Activated gamma-delta T cell treated with Interleukin-2 at 50 U/mL for 16 hours (primary cell): ENCODE results near the gene TNFRSF14.
A peak's percentile ranks its signal among the peaks of the same experiment; 100 is the strongest.

Source experiments
- DNase-seq: peaks from one replicate; pipeline ENCODE4 v3.0.0-alpha.2; 2020

TNFRSF14 gene

GRCh38 chr1:2556277-2556677 is at the start of gene TNFRSF14:
Gene TNFRSF14 (plus strand): TSS chr1:2556371. CDS start chr1:2556665, 294 bp downstream.
- peak; percentile 71 for DNase-seq

- no peak for DNase-seq
Observed at GRCh38 chr1:2506901-2507565, 49.1 kb upstream of the TNFRSF14 start.

DNA sequence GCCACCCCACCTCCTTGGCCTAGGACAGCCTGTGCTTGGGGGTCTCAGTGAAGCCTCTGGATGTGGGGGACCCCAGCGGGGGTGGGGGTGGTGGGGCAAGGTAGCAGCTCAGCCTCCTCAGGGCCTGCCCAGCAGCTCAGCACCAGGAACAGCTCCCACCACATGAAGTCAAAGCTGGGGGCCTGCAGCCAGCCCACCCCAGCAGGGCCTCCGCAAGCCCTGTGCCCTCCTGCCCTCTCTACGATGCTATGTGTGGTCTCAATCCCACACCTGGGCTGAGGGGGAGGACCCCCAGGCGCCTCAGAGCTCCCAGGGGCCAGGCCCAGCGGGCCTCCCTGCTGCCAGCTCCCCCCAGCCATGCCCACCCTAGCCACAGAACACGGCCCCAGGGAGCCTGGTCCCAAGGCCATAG is 48.4 kb upstream of the TNFRSF14 start:
- DNase-seq, result no peak

GRCh38 chr1:2508180-2508579 is 48.0 kb upstream of the TNFRSF14 start:
- no peak for DNase-seq

GRCh38 chr1:2508751-2509150 is 47.4 kb upstream of the TNFRSF14 start:
- DNase-seq, result no peak

DNA sequence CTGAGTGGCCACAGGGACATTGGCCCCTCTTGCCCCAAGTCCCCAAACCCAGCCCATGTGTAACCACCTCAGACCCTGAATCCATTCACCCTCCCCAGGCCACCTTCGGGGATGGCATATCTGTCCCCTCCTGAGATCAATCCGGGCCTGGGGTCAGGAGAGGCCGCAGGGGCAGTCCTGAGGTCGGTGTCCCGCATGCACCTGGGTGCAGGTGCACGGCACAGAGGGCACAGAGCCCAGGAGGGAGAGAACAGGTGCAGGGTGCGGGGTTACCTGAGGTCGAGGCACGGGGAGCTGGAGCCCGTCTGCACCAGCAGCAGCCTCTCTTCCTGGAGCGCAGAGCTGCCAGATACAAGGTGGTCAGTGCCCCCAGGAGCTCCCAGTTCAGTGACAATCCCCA is 46.6 kb upstream of the TNFRSF14 start:
- DNase-seq, result no peak

DNA sequence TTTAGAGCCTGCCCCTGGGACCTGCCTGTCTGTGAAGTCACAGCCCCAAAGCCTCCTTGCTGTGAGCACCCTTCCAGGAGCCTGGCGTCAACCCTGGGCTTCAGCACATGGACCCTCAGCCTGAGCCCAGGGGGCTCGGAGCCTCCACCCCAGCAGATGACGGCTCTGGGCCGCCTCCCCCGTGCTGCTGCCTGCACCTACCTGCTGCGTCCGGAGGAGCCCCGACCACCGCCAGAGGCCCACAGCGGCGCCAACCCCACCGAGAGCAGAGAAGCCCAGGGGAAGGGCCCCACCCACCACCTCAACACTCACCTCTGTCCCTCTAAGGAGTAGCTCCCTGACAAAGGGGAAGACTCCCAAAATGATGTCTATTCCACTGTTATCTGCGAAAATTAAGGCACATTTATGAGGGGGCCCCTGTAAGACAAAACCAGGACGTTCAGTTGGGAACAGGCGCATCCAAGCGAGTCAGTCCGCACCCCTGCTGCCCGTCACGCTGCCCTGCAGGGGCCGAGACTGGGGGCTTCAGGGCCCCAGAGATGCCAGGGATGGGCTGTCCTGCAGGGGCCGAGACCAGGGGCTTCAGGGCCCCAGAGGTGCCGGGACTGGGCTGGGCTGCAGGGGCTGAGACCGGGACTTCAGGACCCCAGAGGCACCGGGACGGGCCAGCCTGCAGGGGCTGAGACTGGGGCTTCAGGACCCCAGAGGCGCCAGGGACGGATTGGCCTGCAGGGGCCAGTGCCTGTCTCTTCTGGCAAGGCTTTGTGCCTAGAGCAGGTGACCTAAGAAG is 45.6 kb upstream of the TNFRSF14 start:
- DNase-seq, result no peak

- DNase-seq, result no peak
Observed at GRCh38 chr1:2512862-2513421, 43.2 kb upstream of the TNFRSF14 start.

DNA sequence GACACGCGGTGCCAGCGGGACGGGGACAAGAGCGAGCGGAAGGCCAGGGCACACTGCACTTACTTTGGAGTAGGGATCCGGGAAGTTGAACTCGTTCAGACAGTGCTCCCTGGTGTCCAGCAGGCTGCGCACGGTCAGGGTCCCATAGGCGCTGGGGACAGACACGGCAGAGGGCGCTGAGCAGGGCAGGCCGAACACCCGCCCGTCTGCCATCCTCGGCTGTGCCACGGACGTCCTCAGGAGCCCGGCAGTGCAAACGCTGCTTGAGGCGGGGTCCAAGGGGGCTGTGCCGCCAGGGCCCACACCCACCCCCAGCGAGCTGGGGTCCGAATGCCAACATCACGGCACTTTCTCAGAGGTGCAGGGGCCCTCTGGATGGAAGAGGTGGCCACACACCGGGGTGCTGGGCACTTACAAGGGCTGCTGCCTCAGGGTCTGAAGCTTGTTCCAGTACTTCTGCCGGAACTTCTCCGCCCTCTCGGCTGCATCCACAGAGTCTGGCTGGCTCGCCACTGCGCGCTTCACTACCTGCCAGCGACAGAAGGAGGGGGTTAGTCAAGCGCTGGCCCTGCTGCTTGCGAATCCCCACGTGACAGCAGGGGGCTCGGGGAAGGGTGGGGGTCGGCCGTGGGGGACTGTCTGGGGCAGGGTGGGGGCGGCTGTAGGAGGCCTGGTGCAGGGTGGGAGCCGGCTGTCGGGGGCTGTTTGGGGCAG is 42.1 kb upstream of the TNFRSF14 start:
- DNase-seq, result no peak

GRCh38 chr1:2514863-2515762 is 41.1 kb upstream of the TNFRSF14 start:
- DNase-seq, result no peak

DNA sequence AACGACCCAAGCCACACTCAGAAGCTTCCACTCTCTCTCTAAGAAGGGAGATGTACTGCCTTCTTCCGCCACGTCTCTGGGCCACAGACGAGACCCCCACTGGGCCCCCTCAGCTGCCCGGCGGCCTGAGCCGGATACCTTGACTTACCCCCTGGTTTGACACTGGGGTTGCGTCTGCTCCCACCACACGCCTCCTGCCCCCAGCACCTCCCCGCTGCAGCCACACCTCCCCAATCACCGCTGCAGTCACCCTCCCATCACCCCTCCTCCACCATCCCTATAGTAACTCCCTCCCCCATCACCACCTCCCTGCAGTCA is 40.4 kb upstream of the TNFRSF14 start:
- no peak for DNase-seq

DNA sequence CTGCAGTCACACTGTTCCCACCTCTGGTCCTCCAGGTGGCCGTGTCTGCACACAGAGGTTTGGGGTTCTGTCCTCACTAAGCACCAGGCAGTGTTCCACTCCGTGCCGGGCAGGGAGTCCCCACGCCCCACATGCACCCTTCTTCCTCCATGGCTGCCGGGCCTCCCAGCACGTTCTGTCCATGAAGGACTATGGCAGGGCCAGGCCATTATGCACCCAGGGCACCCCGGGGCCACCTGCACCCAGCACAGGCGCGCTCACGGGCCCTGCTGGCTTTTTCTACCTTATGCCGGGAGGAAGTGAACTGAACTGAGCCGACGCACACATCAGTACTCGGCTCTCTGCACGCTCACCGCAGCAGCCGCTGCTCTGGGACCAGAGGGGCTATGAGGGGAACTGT is 40.0 kb upstream of the TNFRSF14 start:
- no peak for DNase-seq

- no peak for DNase-seq
Observed at GRCh38 chr1:2516946-2517345, 39.2 kb upstream of the TNFRSF14 start.

DNA sequence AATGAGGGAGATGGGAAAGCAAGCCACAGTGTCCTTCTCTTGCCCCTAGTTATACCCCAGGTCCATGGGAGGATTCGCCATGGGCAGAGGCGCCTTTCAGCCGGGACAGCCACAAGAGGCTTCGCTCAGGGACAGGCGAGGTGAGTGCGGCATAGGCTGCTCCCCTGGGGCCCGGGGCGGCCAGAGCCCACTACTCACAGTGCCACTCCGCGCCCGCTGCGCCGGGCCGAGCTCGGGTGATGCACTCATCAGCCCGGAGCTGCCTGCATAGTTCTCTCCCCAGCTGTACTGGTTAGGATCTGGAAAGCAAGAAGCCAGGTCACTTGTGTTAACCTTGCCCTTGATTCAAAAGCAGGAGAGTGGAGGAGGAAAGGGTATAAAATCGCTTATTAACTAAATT is 38.2 kb upstream of the TNFRSF14 start:
- DNase-seq, result no peak

- no peak for DNase-seq
Observed at GRCh38 chr1:2518528-2518927, 37.6 kb upstream of the TNFRSF14 start.

- DNase-seq, result no peak
Observed at GRCh38 chr1:2519029-2519685, 37.0 kb upstream of the TNFRSF14 start.

GRCh38 chr1:2519729-2520128 is 36.4 kb upstream of the TNFRSF14 start:
- no peak for DNase-seq

- DNase-seq, result no peak
Observed at GRCh38 chr1:2520206-2520605, 36.0 kb upstream of the TNFRSF14 start.

GRCh38 chr1:2520806-2521205 is 35.4 kb upstream of the TNFRSF14 start:
- DNase-seq, result no peak

DNA sequence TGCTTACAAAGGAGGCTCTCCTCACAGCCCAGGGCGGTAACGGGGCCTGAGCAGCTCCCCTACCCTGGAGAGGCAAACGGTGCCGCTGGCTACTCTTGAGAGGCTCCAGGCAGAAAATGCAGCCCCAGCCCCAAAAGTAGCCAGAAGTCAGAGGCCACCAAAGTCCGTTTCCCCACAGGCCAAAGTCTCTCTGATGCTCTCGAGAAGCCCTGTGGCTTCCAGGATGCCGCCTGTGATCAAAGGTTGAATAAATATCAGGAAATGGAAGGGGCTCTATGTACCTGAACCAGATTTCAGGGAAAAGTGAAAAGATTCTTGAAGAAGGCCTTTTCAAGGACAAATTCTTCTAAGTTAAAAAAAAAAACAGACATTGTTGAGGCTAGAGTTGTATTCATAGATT is 33.9 kb upstream of the TNFRSF14 start:
- DNase-seq, result no peak

- no peak for DNase-seq
Observed at GRCh38 chr1:2523191-2523890, 32.8 kb upstream of the TNFRSF14 start.
